H1 (cell line): ENCODE data around the gene KRTAP6-1. TPM values are rescaled to one million over a fixed set of nuclear protein-coding genes. Genes with fewer than 3 reads are reported as not detected.

ENCODE experiments used
- CTCF ChIA-PET: fragments of 300-600 bp; sonication (Branson Sonifier 250); formaldehyde crosslinking; loops from one replicate; lab custom pipeline; 2021; ENCODE audit not compliant: partially characterized antibody; lab: Charles Lee
- POLR2A ChIA-PET: fragments of 300-600 bp; sonication (Branson Sonifier 250); formaldehyde crosslinking; loops from one replicate; lab custom pipeline; 2021; ENCODE audit warnings: inconsistent platforms; ENCODE audit not compliant: partially characterized antibody; lab: Charles Lee
- DNase-seq, 2 experiments: peaks; one replicate each; pipeline versions ENCODE4 v3.0.0 to v3.0.0-alpha.2; 2010 to 2022; ENCODE audit warnings: low spot score in 2 of 2, low read depth in 1 of 2, mixed read lengths in 1 of 2
- FAIRE-seq: peaks from 2 replicates; lab custom pipeline; 2011; peaks lifted over from hg19 to GRCh38; lab: Jason Lieb, UNC
- H2AFZ ChIP-seq: 2 replicates; pipeline ENCODE4 v1.8.1; 2012; ENCODE audit warnings: low read length, inconsistent platforms
- H2AK5ac ChIP-seq: 2 replicates; pipeline ENCODE4 v1.6.1; 2013; ENCODE audit warnings: low read depth, low read length
- H2BK120ac ChIP-seq: replicated peaks from 2 replicates; pipeline ENCODE3; 2013; ENCODE audit warnings: low read depth, low read length, inconsistent platforms
- H2BK12ac ChIP-seq: 2 replicates; pipeline ENCODE4 v1.6.1; 2013; ENCODE audit warnings: low read depth, low read length
- H2BK15ac ChIP-seq: 2 replicates; pipeline ENCODE4 v1.6.1; 2013; ENCODE audit warnings: low read length
- H2BK20ac ChIP-seq: 2 replicates; pipeline ENCODE4 v1.6.1; 2013; ENCODE audit warnings: low read length
- H2BK5ac ChIP-seq: 2 replicates; pipeline ENCODE4 v1.6.1; 2013; ENCODE audit warnings: low read depth, low read length
- H3K14ac ChIP-seq: 2 replicates; pipeline ENCODE4 v1.6.1; 2013; ENCODE audit warnings: inconsistent platforms; ENCODE audit not compliant: insufficient read length
- H3K18ac ChIP-seq: 2 replicates; pipeline ENCODE4 v1.6.1; 2013; ENCODE audit warnings: low read length; ENCODE audit errors: extremely low read depth
- H3K23ac ChIP-seq: 2 replicates; pipeline ENCODE4 v1.6.1; 2013; ENCODE audit warnings: inconsistent platforms; ENCODE audit not compliant: insufficient read length
- H3K23me2 ChIP-seq: 2 replicates; pipeline ENCODE4 v1.6.1; 2013; ENCODE audit warnings: low read depth, low read length
- H3K27ac ChIP-seq: 2 replicates; pipeline ENCODE4 v1.6.1; 2011; ENCODE audit warnings: low read depth, low read length, inconsistent platforms
- H3K27me3 ChIP-seq, 4 experiments: replicated peaks in 1 of 4; 1 replicate in 1 of 4; 2 replicates in 3 of 4; pipeline versions ENCODE4 v1.6.1 to v1.8.1; 2011 to 2013; ENCODE audit warnings: low read length in 3 of 4, mild to moderate bottlenecking in 3 of 4, inconsistent platforms in 2 of 4, mixed read lengths in 2 of 4, moderate library complexity in 1 of 4; ENCODE audit not compliant: control insufficient read depth in 3 of 4, insufficient read depth in 3 of 4; ENCODE audit errors: extremely low read depth in 1 of 4
- H3K36me3 ChIP-seq, 4 experiments: 2 replicates each; pipeline versions ENCODE4 v1.6.1 to v1.8.1; 2011 to 2013; ENCODE audit warnings: mild to moderate bottlenecking in 4 of 4, low read length in 3 of 4, moderate library complexity in 2 of 4, control low read depth in 1 of 4, inconsistent platforms in 1 of 4; ENCODE audit not compliant: insufficient read depth in 4 of 4, control insufficient read depth in 2 of 4
- H3K4ac ChIP-seq: replicated peaks from 2 replicates; pipeline ENCODE3; 2013; ENCODE audit warnings: low read length, low read depth, mixed read lengths, inconsistent platforms; ENCODE audit not compliant: insufficient read length
- H3K4me1 ChIP-seq, 4 experiments: replicated peaks in 1 of 4; 1 replicate in 1 of 4; 2 replicates in 3 of 4; pipeline versions ENCODE4 v1.6.1 to v1.8.1; 2011 to 2013; ENCODE audit warnings: low read length in 3 of 4, inconsistent platforms in 2 of 4, mixed read lengths in 1 of 4; ENCODE audit not compliant: insufficient read depth in 4 of 4, control insufficient read depth in 3 of 4
- H3K4me2 ChIP-seq, 2 experiments: 2 replicates each; pipeline versions ENCODE4 v1.6.1 to v1.8.1; 2011 to 2013; ENCODE audit warnings: low read depth in 2 of 2, low read length in 2 of 2, control low read depth in 1 of 2, inconsistent platforms in 1 of 2, mild to moderate bottlenecking in 1 of 2; ENCODE audit not compliant: insufficient read depth in 1 of 2
- H3K4me3 ChIP-seq, 4 experiments: fragments of 200-600, 300-600 bp in 1 of 4; sonication (generic), shearing (Covaris generic), sonication (Bioruptor Twin) in 1 of 4; 2 replicates each; pipeline versions ENCODE4 v1.5.1 to v1.8.1; 2011 to 2016; ENCODE audit warnings: low read length in 4 of 4, low read depth in 3 of 4, control low read depth in 2 of 4, inconsistent platforms in 2 of 4, mild to moderate bottlenecking in 2 of 4, mixed read lengths in 1 of 4, moderate library complexity in 1 of 4; ENCODE audit not compliant: insufficient read depth in 2 of 4; ENCODE audit errors: extremely low read depth in 1 of 4
- H3K56ac ChIP-seq: replicated peaks from 2 replicates; pipeline ENCODE3; 2013; ENCODE audit warnings: low read depth, mild to moderate bottlenecking, mixed read lengths, low read length, inconsistent platforms; ENCODE audit not compliant: insufficient read length
- H3K79me1 ChIP-seq: 2 replicates; pipeline ENCODE4 v1.6.1; 2013; ENCODE audit warnings: low read depth, low read length, control low read depth
- H3K79me2 ChIP-seq, 2 experiments: 2 replicates each; pipeline versions ENCODE4 v1.6.1 to v1.8.1; 2012 to 2013; ENCODE audit warnings: low read length in 2 of 2, mild to moderate bottlenecking in 2 of 2, inconsistent platforms in 1 of 2; ENCODE audit not compliant: insufficient read depth in 2 of 2, control insufficient read depth in 1 of 2
- H3K9ac ChIP-seq, 4 experiments: replicated peaks in 1 of 4; 1 replicate in 1 of 4; 2 replicates in 3 of 4; pipeline versions ENCODE4 v1.6.1 to v1.8.1; 2011 to 2013; ENCODE audit warnings: low read depth in 3 of 4, low read length in 3 of 4, control low read depth in 2 of 4, mild to moderate bottlenecking in 2 of 4, moderate library complexity in 2 of 4, inconsistent platforms in 1 of 4; ENCODE audit errors: extremely low read depth in 1 of 4
- H3K9me3 ChIP-seq, 2 experiments: 2 replicates each; pipeline versions ENCODE4 v1.6.1 to v1.8.1; 2012 to 2013; ENCODE audit warnings: mild to moderate bottlenecking in 2 of 2, moderate library complexity in 2 of 2, control low read depth in 1 of 2, inconsistent platforms in 1 of 2, low read depth in 1 of 2, low read length in 1 of 2, mixed read lengths in 1 of 2; ENCODE audit not compliant: insufficient read depth in 2 of 2
- H4K20me1 ChIP-seq, 2 experiments: replicated peaks in 1 of 2; 2 replicates each; pipeline versions ENCODE3 to v1.8.1; 2011 to 2013; ENCODE audit warnings: inconsistent platforms in 2 of 2, low read length in 2 of 2, mild to moderate bottlenecking in 1 of 2; ENCODE audit not compliant: insufficient read depth in 2 of 2, control insufficient read depth in 1 of 2
- H4K5ac ChIP-seq: 2 replicates; pipeline ENCODE4 v1.6.1; 2013; ENCODE audit warnings: low read length, low read depth, mixed read lengths, inconsistent platforms; ENCODE audit not compliant: insufficient read length
- H4K8ac ChIP-seq: 2 replicates; pipeline ENCODE4 v1.8.0; 2013; ENCODE audit warnings: mild to moderate bottlenecking, moderate library complexity, low read length, inconsistent platforms; ENCODE audit not compliant: insufficient read depth; ENCODE audit errors: extremely low read depth
- H4K91ac ChIP-seq: replicated peaks from 2 replicates; pipeline ENCODE3; 2013; ENCODE audit warnings: low read length, mixed read lengths, inconsistent platforms; ENCODE audit not compliant: insufficient read length
- CBX8 ChIP-seq: fragments of 300-800, 300-1000 bp; sonication (generic); IDR thresholded peaks from 2 replicates; pipeline ENCODE4 v1.7.1; 2016; ENCODE audit warnings: low read depth, low read length, borderline replicate concordance
- CHD2 ChIP-seq: IDR thresholded peaks from 2 replicates; pipeline ENCODE4 v1.6.1; 2012; ENCODE audit warnings: low read length, improper control_type of control experiment
- EZH2 ChIP-seq: fragments of 200-600 bp; sonication (generic); IDR thresholded peaks from 2 replicates; pipeline ENCODE4 v1.7.1; 2012; ENCODE audit warnings: low read depth, mild to moderate bottlenecking, moderate library complexity, low read length, inconsistent platforms; ENCODE audit not compliant: severe bottlenecking
- GABPA ChIP-seq: IDR thresholded peaks from 2 replicates; pipeline ENCODE4 v1.6.1; 2011; ENCODE audit warnings: mild to moderate bottlenecking, low read length, moderate library complexity, borderline replicate concordance; ENCODE audit not compliant: insufficient read depth
- KDM5A ChIP-seq: fragments of 200-600 bp; IDR thresholded peaks from 2 replicates; pipeline ENCODE4 v1.7.1; 2012; ENCODE audit warnings: mild to moderate bottlenecking, low read length, inconsistent platforms, mixed read lengths
- POLR2AphosphoS5 ChIP-seq: IDR thresholded peaks from 2 replicates; pipeline ENCODE4 v1.6.1; 2011; ENCODE audit warnings: low read depth, low read length
- RXRA ChIP-seq: IDR thresholded peaks from 2 replicates; pipeline ENCODE4 v1.6.1; 2011; ENCODE audit warnings: low read depth, mild to moderate bottlenecking, low read length, moderate library complexity; ENCODE audit not compliant: insufficient read depth
- WGBS, 2 experiments: shearing (Covaris generic) in 1 of 2; methylation state at CpG; one replicate each; pipeline versions ENCODE4 v1.1.6 to v1.1.7; 2013 to 2015; ENCODE audit warnings: low lambda C conversion rate in 2 of 2, mixed read lengths in 2 of 2, inconsistent platforms in 1 of 2, low coverage in 1 of 2, missing lambda C conversion rate in 1 of 2; ENCODE audit not compliant: insufficient replicate concordance in 2 of 2, insufficient coverage in 1 of 2, insufficient read length in 1 of 2; ENCODE audit errors: extremely low coverage in 1 of 2, missing lambda C conversion rate in 1 of 2; 5-methylcytosine and 5-hydroxymethylcytosine counted together
- polyA plus RNA-seq, 7 experiments: library from polyadenylated mRNA; depleted of rRNA in 3 of 7; stranded (reverse) in 5 of 7; unstranded in 2 of 7; fragments of >200 nt in 5 of 7; fragments of 200-250 nt in 2 of 7; gene quantifications; 1 replicate in 5 of 7; 2 replicates in 1 of 7; 4 replicates in 1 of 7; pipeline versions ENCODE4 v1.2.1 to v1.2.3, GENCODE V29; 2011 to 2013; ENCODE audit warnings: missing spikeins in 2 of 7, mixed read lengths in 2 of 7
- total RNA-seq: library from RNA; stranded (reverse); fragmentation: NEBNext Ultra II Directional; extraction: Animal tissue kit (Norgen Biotek cat#: 25700); gene quantifications from 2 replicates; pipeline ENCODE4 v1.2.1, GENCODE V29; 2021

Gene KRTAP6-1
- total and polyA plus RNA-seq, 2 of the 8 experiments (the other 6 are each of a cell fraction or from before 2014, with no cell fraction given), result not detected

DNA sequence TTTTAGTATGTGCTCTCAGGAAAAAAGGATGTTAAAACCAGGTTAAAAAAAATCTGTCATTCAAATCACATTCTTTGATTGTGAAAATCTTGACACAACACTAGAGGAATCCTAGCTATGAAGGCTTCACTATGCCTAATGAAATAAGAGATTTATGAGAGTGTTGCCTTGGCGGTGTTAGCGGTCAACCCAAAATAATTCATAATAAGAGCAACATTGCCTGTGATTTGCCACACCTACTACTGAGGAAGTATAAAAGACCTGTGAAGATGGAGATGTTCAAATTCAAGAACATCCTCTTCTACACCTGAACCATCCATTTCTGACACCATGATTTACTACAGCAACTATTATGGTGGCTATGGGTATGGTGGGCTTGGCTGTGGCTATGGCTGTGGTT, 2.4 kb upstream of the KRTAP6-1 start, which contains the start of gene KRTAP20-1:
Gene KRTAP20-1 (plus strand): TSS at position 301 of the 400 bp plus-strand sequence. CDS start 30 bp downstream, at position 331.
- no peaks in the 10 kb centered on the region; a peak in 1 of 4 replicates for H3K9me3 ChIP-seq
- ChIA-PET POLR2A (no interaction called here), CTCF (interaction anchor here (1.5 kb wide), 1 partner anchor 10 kb away, joined by 4 read pairs; no protein-coding TSS in a partner anchor)
- H3K18ac ChIP-seq, result no peak within 1 kb of the TSS
- no peak within 1 kb of the TSS for H2BK15ac ChIP-seq
- DNase-seq (no peak), FAIRE-seq (no peak)
- H3K9ac ChIP-seq, result no peak within 1 kb of the TSS
- no peak within 1 kb of the TSS for H2BK5ac ChIP-seq
- H3K4me1 ChIP-seq, result no peaks in the 10 kb centered on the region
- no peaks in the 10 kb centered on the region for H3K36me3 ChIP-seq
- H3K4me3 ChIP-seq, result no peak within 1 kb of the TSS
- no peak within 1 kb of the TSS for H4K8ac ChIP-seq
- H3K27me3 ChIP-seq, result no peaks in the 10 kb centered on the region
- no peak within 1 kb of the TSS for H3K56ac ChIP-seq
- H2BK120ac ChIP-seq, result no peak within 1 kb of the TSS
- no peaks in the 10 kb centered on the region for H3K79me1 ChIP-seq
- H3K79me2 ChIP-seq, result no peaks in the 10 kb centered on the region
- H3K4ac ChIP-seq, result no peak within 1 kb of the TSS
- H4K5ac ChIP-seq, result no peak within 1 kb of the TSS
- 100% methylated on average over 2 of the region's 2 CpGs; no CpG with 5 or more reads in 1 of the 2 experiments for WGBS, 2 experiments
- no peak within 1 kb of the TSS for H2BK20ac ChIP-seq
- no peak within 1 kb of the TSS for H3K14ac ChIP-seq
- no peak within 1 kb of the TSS for H3K27ac ChIP-seq
- no peaks in the 10 kb centered on the region for H4K20me1 ChIP-seq
- H3K23me2 ChIP-seq, result no peaks in the 10 kb centered on the region
- no peak within 1 kb of the TSS for H4K91ac ChIP-seq
- H2AK5ac ChIP-seq, result no peak within 1 kb of the TSS
- H3K4me2 ChIP-seq, result no peak within 1 kb of the TSS
- H3K23ac ChIP-seq, result no peak within 1 kb of the TSS
- no peak within 1 kb of the TSS for H2AFZ ChIP-seq
- H2BK12ac ChIP-seq, result no peak within 1 kb of the TSS
- no peak for TF ChIP-seq KDM5A
- no peak for TF ChIP-seq EZH2
- TF ChIP-seq CHD2, result no peak
- TF ChIP-seq POLR2AphosphoS5, result no peak
- TF ChIP-seq CBX8, result no peak
- no peak for TF ChIP-seq RXRA
- no peak for TF ChIP-seq GABPA
